Measurements from ENCODE around the gene TCF20.

TCF20 gene

DNA sequence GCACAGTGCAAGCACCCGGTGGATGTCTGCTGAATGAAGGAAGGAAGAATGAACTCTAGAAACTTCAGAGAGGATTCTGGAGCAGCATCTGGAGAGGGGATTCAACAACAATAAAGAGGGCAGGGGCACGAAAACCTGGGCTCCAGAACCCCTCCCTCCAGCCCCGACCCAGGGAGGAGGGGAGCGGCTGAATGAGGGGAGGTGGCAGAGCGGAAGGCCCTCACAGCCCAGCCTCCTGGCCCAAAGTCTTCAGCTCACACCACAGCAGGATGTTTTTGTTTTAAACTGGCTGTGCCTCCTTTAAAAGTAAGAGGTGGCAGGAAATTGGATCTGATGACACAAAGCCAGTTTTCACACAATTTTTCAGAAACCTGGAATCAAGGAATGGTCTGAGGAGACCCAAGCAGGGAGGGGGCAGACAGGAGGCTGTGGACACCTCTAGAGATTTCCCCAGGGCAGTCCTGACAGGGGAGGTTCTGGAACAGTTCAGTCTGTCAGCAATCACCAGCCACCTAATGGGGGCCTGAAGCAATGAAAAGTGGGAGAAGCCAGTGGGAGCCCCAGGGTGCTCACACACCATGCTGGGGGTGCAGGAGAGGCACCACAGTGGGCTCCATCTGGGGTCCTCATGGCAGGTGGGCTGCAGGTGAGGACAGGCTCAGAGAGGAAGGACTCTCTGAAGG, 44.4 kb upstream of the TCF20 start:
- H3K27me3 ChIP-seq (ENCODE audit: insufficient read depth, low read length), result peaks cover 8% of the 10 kb centered on the region; the same call in 1 of the 2 replicates
- no peak for TF ChIP-seq EZH2 (IDR thresholded peaks at IDR 0.05; ENCODE audit: borderline replicate concordance, low read length)
- TF ChIP-seq, protein P1, sequence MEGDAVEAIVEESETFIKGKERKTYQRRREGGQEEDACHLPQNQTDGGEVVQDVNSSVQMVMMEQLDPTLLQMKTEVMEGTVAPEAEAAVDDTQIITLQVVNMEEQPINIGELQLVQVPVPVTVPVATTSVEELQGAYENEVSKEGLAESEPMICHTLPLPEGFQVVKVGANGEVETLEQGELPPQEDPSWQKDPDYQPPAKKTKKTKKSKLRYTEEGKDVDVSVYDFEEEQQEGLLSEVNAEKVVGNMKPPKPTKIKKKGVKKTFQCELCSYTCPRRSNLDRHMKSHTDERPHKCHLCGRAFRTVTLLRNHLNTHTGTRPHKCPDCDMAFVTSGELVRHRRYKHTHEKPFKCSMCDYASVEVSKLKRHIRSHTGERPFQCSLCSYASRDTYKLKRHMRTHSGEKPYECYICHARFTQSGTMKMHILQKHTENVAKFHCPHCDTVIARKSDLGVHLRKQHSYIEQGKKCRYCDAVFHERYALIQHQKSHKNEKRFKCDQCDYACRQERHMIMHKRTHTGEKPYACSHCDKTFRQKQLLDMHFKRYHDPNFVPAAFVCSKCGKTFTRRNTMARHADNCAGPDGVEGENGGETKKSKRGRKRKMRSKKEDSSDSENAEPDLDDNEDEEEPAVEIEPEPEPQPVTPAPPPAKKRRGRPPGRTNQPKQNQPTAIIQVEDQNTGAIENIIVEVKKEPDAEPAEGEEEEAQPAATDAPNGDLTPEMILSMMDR (IDR thresholded peaks at IDR 0.05; ENCODE audit: low read length), result no peak
- no peak overlapping the region for H3K4me2 ChIP-seq (ENCODE audit: low read length)
- H3K79me2 ChIP-seq (ENCODE audit: insufficient read depth, low read length), result no peaks in the 10 kb centered on the region
- H3K4me1 ChIP-seq (ENCODE audit: insufficient read depth, low read length, severe bottlenecking), result no peaks in the 10 kb centered on the region
- H3K27ac ChIP-seq (ENCODE audit: low read depth, low read length, poor library complexity, severe bottlenecking), result no peak overlapping the region
- H4K20me1 ChIP-seq (ENCODE audit: insufficient read depth, low read length), result no peaks in the 10 kb centered on the region
- no peak overlapping the region for H3K9ac ChIP-seq (ENCODE audit: low read length)
- no peaks in the 10 kb centered on the region for H3F3A ChIP-seq (ENCODE audit: insufficient read depth, low read length)
- H3K36me3 ChIP-seq (ENCODE audit: insufficient read depth, low read length), result no peaks in the 10 kb centered on the region
- H3K4me3 ChIP-seq (ENCODE audit: low read depth, low read length, poor library complexity, severe bottlenecking), result no peak overlapping the region
- no peak overlapping the region for H2AFZ ChIP-seq (ENCODE audit: low read length)
- no peaks in the 10 kb centered on the region for H3K9me3 ChIP-seq (ENCODE audit: low read length)
- H3K9me2 ChIP-seq (ENCODE audit: low read depth, low read length), result no peaks in the 10 kb centered on the region

DNA sequence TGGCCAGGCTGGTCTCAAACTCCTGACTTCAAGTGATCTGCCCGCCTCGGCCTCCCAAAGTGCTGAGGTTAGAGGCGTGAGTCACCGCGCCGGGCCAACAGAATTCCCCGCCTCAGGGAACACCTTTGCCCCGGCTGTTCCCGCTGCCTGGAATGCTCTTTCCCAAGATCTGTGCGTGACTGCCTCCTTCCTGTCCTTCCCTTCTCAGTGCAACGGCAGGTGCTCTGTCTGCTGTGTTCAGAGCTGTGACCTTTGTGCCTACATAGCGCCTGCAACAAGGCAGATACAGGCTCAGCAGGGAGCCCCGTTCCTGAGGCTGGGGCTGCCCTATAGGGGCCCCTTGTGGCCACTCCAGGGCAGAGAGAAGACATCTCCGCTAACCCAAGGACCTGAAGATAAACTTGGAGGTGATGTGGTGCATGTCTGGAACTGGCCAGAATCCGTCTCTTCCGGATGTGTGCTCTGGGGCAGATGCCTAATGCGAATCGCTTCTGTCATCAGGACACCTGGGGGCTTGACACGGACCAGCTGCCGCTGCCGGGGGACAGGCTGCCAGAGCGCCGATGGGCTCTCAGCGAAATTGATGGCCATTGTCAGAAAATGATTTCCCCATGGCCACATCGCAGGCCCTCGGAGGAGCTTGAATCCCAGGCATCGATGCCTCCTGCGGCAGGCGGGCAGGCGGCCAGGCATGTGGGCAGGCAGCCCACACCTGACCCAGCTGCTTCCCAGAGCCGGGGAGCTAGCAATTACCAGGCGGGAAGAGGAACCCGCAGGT, 43.5 kb upstream of the TCF20 start:
- Histone ChIP-seq H3K4me2 (ENCODE audit: low read length) (no peak overlapping the region), H3K4me1 (ENCODE audit: insufficient read depth, low read length, severe bottlenecking) (no peaks in the 10 kb centered on the region), H3K27me3 (ENCODE audit: insufficient read depth, low read length) (peaks cover 13% of the 10 kb centered on the region; the same call in 1 of the 2 replicates), H3F3A (ENCODE audit: insufficient read depth, low read length) (no peaks in the 10 kb centered on the region), H2AFZ (ENCODE audit: low read length) (no peak overlapping the region), H3K79me2 (ENCODE audit: insufficient read depth, low read length) (no peaks in the 10 kb centered on the region), H3K4me3 (ENCODE audit: low read depth, low read length, poor library complexity, severe bottlenecking) (no peak overlapping the region), H3K36me3 (ENCODE audit: insufficient read depth, low read length) (no peaks in the 10 kb centered on the region), H3K9me3 (ENCODE audit: low read length) (no peaks in the 10 kb centered on the region), H3K27ac (ENCODE audit: low read depth, low read length, poor library complexity, severe bottlenecking) (no peak overlapping the region), H3K9me2 (ENCODE audit: low read depth, low read length) (no peaks in the 10 kb centered on the region), H4K20me1 (ENCODE audit: insufficient read depth, low read length) (no peaks in the 10 kb centered on the region), H3K9ac (ENCODE audit: low read length) (no peak overlapping the region)
- TF ChIP-seq, protein P1 (IDR thresholded peaks at IDR 0.05; ENCODE audit: low read length), result peak; percentile 39
- no peak for TF ChIP-seq EZH2 (IDR thresholded peaks at IDR 0.05; ENCODE audit: borderline replicate concordance, low read length)

DNA sequence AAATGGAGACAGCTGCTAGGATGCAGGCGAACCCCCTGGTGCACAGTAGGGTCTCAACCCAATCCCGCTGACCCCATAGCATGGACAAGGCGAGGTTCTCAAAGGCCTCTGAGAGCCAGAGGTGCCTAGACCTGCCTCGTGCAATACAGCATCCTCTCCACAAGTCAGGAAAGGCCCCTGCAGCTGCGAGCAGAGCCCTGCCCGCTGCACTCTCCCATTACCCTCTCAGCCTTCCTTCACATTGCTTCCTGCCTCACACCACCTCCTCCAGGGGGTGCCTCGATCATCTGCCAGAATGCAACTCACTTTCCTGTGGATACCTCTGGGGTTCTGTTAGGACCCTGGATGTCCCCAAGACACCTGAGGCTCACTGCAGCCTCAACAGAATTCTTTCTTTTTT, 42.8 kb upstream of the TCF20 start:
- H3K4me3 ChIP-seq (ENCODE audit: low read depth, low read length, poor library complexity, severe bottlenecking), result no peak overlapping the region
- no peaks in the 10 kb centered on the region for H3K9me2 ChIP-seq (ENCODE audit: low read depth, low read length)
- no peak overlapping the region for H3K4me2 ChIP-seq (ENCODE audit: low read length)
- no peaks in the 10 kb centered on the region for H3K4me1 ChIP-seq (ENCODE audit: insufficient read depth, low read length, severe bottlenecking)
- H2AFZ ChIP-seq (ENCODE audit: low read length), result no peak overlapping the region
- H3K27ac ChIP-seq (ENCODE audit: low read depth, low read length, poor library complexity, severe bottlenecking), result no peak overlapping the region
- H3K36me3 ChIP-seq (ENCODE audit: insufficient read depth, low read length), result no peaks in the 10 kb centered on the region
- H3K27me3 ChIP-seq (ENCODE audit: insufficient read depth, low read length), result peaks cover 13% of the 10 kb centered on the region; the same call in 1 of the 2 replicates
- no peaks in the 10 kb centered on the region for H3K9me3 ChIP-seq (ENCODE audit: low read length)
- no peaks in the 10 kb centered on the region for H4K20me1 ChIP-seq (ENCODE audit: insufficient read depth, low read length)
- H3K9ac ChIP-seq (ENCODE audit: low read length), result no peak overlapping the region
- H3F3A ChIP-seq (ENCODE audit: insufficient read depth, low read length), result no peaks in the 10 kb centered on the region
- no peaks in the 10 kb centered on the region for H3K79me2 ChIP-seq (ENCODE audit: insufficient read depth, low read length)
- TF ChIP-seq, protein P1 (IDR thresholded peaks at IDR 0.05; ENCODE audit: low read length), result no peak
- TF ChIP-seq EZH2 (IDR thresholded peaks at IDR 0.05; ENCODE audit: borderline replicate concordance, low read length), result no peak
